Right lobe of liver (tissue), 4 donors: ENCODE data around the gene ZBTB42.

Experiments used
- CTCF ChIP-seq, 4 donors: fragments of 200-600 bp in 3 of 4; fragments of 450-650 bp in 1 of 4; IDR thresholded peaks; one replicate each; pipeline versions ENCODE4 v1.5.1 to v1.8.0; 2016 to 2022; ENCODE audit warnings: antibody characterized with exemption in 4 of 4, mild to moderate bottlenecking in 2 of 4
- POLR2A ChIP-seq: fragments of 450-650 bp; IDR thresholded peaks from one replicate; pipeline ENCODE4 v1.6.1; 2017; ENCODE audit warnings: antibody characterized with exemption, mild to moderate bottlenecking
- donor health status: DM: no; HTN: no; CAD: no.
- donor health status: DM: no; HTN: no; CAD: no.
- donor health status: DM: no; HTN: yes; CAD: no.

DNA sequence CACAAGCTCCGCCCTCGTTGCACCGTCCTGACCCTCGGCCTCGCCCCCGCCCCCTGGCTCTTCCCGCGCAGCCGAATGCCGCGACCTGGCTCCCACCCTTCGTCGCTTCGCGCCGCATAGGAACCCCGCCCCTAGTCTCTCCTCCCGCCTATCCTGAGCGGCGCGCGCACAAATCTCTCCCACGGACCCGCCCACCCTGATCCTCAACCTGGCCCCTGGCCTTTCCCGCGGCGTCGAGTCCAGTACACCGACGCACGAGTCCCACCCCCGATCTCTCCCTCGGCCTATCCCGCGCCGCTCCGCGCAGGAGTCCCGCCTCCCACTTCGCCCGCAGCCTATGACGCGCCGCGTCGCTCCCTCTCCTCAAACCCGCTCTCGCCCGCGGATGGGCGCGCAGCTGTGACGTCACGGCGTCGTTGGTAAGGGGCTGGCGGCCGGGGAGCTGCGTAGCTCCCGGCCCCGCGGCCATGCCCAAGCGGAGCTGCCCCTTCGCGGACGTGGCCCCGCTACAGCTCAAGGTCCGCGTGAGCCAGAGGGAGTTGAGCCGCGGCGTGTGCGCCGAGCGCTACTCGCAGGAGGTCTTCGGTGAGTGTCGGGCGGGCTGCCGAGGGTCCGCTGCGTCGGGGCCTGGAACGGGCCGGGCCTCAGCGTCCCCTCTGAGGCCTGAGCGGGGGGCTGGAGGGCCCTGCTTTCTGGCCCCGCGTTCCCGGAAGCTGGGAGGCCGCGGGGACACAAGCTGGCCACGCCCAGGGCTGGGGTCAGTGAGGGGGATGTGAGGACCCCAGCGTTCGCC lies 48.0 kb upstream of the ZBTB42 start, which contains the start of gene SIVA1:
- TF ChIP-seq CTCF (IDR thresholded peaks at IDR 0.05) = no peak
- peak; percentile 89 for TF ChIP-seq POLR2A
